T-helper 1 cell treated with Interleukin-12 subunit alpha and Interleukin-12 subunit beta and Interleukin-4 antibody, amounts not matched to agents 30 ng/mL and 1 ng/mL, for 36 hours (primary cell): ENCODE measurements around the gene HRH4. TPM values are rescaled to one million over a fixed set of nuclear protein-coding genes. Genes with fewer than 3 reads are reported as not detected.

ENCODE experiments used
- intact Hi-C: fragments of 100-400 bp; cut with micrococcal nuclease; formaldehyde crosslinking; loops from one replicate; pipeline ENCODE4 v1.15.1; 2024
- total RNA-seq: library from RNA; stranded (reverse); gene quantifications from 2 replicates; pipeline ENCODE4 v1.2.3, GENCODE V29; 2022

The HRH4 gene, protein sequence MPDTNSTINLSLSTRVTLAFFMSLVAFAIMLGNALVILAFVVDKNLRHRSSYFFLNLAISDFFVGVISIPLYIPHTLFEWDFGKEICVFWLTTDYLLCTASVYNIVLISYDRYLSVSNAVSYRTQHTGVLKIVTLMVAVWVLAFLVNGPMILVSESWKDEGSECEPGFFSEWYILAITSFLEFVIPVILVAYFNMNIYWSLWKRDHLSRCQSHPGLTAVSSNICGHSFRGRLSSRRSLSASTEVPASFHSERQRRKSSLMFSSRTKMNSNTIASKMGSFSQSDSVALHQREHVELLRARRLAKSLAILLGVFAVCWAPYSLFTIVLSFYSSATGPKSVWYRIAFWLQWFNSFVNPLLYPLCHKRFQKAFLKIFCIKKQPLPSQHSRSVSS
- 0.17 and 0.20 TPM in 2 replicates for total RNA-seq

DNA sequence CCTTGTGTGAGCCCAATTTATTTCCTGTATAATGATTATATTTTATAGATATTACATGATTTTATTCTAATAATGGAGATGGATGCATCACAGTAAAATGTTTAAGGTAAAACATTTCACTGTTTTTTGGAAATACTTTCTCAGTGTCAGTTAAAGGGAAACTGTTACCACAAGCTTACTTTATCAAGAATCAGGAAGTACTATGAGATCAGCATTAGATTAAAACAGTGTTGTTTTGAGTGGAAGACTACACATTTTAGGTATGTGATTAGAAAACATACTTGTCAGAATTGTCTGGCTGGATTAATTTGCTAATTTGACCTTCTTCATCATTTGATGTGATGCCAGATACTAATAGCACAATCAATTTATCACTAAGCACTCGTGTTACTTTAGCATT lies at the start of gene HRH4:
Gene HRH4, plus strand, starts transcription at position 250 of the 400 bp plus-strand sequence. Its CDS starts 92 bp downstream, at position 342.
- intact Hi-C loops, result no loop called here

DNA sequence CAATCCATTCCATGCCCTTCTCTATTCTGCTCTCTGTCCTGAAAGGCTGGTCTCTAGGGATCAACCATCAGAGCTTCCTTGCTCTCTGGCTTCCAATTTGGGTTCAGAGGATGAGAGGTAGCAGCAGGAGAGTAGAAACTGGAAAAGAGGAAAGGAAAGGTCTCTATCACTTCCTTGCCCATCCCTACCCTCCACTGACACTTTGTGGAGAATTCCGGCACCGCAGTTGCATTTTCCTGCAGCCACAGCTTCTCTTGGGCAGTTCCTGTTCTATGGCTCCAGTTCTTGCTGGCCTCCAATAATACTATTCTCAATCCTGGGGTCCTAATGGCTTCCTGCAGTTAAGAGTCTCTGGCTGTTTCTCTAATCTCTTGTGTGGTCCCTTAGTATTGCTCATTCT lies 47.3 kb upstream of the HRH4 start:
- intact Hi-C loops, result no loop called here

DNA sequence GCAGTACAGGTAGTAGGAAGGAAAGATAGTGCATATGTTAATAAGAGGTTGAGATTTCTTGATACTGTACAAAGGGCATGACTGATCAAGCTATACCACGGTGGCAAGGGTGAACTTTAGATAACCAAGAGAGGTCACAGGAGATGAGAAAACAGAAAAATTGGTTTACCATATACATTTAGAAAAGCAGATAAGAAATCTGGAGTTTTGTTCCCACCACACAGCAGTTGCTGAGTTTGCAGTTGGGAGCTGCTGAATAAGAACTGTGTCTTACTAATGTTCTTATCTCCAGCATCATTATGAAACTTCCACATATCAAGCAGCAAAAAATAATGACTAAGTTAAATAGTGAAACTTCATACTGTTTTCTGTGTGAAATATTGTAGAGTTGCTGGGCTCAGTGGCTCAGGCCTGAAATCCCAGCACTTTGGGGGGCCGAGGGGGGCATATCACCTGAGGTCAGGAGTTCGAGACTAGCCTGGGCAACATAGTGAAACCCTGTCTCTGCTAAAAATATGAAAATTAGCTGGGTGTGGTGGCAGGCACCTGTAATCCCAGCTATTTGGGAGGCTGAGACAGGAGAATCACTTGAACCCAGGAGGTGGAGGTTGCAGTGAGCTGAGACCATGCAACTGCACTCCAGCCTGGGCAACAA lies 46.0 kb upstream of the HRH4 start:
- intact Hi-C loops, result loop anchor here (2.0 kb wide), 1 partner anchor 18 kb away; the partner anchor contains the start of gene OSBPL1A

DNA sequence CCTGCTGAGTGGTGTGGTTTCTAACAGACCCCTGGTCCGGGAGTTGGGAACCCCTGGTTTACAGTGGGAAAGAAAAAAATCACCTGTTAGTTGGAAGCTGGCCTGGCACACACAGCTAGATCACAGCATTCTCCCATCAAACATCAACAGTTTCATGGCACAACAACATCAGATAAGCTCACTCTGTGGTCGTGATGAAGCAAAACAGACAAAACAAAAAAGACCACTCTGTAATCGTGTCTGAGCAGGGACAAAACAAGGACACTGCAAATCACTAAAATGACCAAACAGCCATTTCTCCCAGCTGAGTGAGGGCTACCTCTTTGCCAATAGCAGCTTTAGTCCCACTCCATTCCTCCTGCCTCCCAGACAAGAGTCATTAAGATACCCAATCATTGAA lies 43.0 kb upstream of the HRH4 start:
- intact Hi-C loops, result no loop called here

DNA sequence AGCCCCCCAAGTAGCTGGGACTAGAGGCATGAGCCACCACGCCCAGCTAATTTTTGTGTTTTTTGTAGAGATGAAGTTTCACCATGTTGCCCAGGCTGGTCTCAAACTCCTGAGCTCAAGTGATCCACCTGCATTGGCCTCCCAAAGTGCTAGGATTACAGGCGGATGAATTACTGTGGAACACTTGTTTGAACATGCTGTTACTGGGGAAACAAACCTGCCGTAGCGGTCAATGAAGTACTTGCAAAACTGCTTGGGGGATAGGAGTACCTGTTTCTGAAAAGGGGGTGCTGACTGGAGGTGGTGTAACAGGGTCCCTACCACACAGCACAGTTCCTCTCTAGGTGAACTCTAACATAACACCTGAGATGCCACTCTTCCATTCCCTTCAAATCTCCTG lies 39.9 kb upstream of the HRH4 start:
- intact Hi-C loops, result no loop called here

DNA sequence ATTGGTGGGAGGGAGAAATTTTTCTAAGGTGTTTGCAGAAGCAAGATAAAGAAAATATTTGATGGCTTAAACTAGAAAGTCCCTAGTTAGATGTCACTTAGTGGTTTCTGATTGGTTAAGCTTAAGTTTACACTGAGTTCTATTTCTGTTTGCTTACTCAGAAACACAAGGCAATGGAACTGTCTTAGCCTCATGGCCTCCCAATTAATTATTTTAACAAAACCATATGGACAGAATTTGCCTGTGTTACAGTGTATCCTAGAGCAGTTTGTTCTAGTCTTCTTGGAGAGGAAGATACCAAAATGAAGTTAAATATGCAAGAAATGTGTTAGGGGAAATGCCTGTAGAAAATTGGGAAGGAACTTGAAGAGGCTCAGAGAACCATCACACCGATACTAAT lies 38.6 kb upstream of the HRH4 start:
- intact Hi-C loops, result no loop called here

DNA sequence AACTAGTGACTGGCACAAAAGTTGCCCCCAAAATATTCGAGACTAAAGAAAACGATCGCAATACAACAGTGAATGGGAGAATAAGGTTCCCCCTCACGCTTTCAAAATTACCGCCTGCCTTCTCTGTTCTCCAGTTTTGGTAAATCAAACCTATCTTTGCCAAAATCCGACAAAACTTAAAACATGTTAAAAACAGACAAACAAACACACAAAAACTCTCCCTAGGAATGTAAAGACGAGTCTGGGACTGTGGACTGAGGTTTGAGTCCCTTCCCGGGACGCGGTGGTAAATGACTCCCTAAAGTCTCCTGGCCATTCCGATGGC lies 34.4 kb upstream of the HRH4 start:
- intact Hi-C loops, result no loop called here

DNA sequence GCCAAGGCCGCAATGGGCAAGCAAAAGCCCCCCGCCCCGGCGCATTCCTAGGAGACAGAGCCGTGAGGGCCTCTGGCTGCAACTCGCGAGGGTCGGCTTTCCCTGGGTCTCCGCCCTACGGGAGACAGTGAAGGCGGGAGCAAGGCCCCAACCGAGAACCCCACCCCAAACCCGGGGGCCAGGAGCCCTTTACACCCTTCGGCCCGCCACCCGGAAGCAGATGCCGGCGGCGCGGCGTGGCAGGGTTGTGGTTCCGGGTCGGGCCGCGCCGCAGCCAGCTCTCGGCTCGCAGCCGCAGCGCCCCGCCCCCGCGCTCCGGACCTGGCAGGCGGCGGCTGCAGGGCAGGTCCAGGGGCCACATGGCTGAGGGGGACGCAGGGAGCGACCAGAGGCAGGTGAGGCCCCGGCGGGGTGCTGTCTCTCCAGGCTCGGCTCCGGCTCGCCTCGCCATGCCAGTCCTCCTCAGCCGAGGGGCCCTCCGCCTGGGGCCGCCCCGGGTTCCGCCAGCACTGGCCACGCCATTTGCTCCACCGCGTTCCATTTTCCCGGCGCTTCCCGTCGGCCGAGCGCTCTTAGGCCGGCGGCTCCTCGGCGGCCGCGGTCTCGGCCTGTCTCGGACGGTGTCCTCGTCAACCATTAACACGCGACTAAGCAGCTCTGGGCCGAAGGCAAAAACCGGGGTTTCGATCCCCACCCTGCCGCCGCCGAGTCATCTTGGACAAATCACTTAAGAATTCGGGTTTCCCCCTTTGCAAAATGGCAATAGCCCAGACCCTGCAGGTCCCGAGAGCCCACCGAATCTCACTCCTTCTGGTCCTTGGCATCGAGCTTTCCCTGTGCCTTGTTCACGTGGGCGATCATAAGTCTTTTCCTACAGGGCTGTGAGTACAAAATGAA lies 33.8 kb upstream of the HRH4 start, which contains the start of gene IMPACT:
Gene IMPACT, plus strand, starts transcription at position 273 of the 897 bp plus-strand sequence. Its CDS starts 87 bp downstream, at position 360.
- intact Hi-C loops, result loop anchor here (1.0 kb wide), 1 partner anchor 29 kb away; the partner anchor contains the start of gene OSBPL1A

DNA sequence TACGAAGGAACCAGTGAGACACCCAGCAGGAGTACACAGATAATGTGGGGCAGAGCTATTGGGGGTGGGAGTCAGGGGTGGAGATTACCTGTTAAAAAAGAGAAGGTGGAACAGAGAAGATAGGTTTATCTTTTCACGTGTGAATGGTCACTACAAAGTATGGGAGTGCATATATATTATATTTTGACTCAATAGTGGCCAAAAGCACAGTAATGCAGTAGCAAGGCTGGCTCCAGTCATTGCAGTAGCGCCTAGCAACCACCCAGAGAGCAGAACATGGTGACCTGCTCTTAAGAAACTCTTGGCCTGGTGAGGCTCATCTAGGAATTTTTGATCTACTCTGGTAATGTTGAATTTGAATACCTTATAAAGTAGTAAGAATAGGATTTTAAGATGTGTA lies 33.0 kb upstream of the HRH4 start:
- intact Hi-C loops, result loop anchor here (1.0 kb wide), 1 partner anchor 30 kb away; the partner anchor contains the start of gene OSBPL1A

DNA sequence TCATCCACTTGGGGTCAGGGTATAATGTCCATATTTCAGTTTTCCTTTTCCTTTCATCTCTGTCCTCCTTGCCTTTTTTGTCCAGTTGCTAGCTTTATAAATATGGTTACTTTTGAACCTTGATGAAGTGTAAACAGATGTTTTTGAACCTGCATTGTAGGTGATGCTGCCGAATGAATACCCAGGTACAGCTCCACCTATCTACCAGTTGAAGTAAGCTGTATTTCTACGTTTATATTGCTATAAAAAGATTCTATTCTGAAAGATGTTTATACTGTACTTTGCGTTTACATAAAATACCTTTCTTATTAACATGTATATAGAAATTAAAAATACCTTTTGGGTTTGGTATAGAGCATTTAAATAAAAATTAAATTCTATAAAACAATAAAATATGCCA lies 31.7 kb upstream of the HRH4 start:
- intact Hi-C loops, result no loop called here

DNA sequence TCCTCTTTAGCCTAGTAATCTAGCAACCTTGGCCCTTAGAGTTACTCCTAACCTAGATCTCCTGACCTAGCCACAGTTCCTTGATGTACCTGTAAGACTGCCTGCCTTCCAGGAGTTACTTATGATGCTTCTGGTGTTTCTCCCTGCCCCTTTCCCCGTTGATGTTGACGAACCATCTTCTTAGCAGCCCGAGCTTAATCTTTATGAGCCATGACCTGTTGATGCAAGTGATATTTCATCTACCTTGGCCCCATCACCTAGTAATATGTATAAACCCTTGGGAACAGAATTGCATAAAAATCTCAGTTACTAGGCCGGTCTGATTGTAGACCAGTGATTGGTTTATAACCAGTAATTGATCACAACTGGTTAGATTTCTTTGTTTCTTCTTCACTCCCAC lies 31.2 kb upstream of the HRH4 start:
- intact Hi-C loops, result no loop called here

DNA sequence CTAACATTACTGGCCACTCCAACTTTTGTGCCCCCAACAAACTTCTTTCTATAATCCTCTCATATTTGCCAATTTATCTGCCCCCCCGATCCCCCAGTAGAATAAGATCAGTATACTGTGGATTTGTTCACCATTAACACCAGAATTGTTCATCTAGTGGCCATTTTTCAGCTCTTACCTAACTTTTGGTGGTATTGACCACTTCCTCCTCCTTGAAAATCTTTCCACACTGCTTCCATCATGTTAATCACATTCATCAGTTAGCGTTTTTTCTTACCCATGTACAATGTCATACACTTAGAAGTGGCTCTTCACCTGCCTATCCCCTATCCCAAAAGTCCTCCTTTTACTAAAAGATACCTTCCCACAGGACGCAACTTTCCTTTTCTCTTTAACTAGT lies 27.8 kb upstream of the HRH4 start:
- intact Hi-C loops, result no loop called here

DNA sequence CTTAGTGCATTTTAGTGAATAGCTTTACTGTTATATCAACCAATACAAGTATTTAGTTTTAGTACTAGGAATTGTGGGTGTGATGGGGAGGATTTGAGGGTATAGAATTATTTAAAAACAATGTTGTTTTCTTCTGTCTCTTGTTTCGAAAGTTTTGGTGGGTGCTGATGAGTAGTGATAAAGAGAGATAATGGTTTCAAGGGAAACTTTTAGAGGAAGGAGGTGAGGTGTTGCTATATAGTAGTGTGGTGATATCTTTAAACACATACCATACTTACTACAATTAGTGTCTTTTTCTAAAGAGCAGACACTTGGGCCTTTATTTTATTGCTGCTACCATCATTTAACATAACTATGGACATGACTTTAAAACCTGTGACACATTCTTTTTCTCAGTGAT lies 23.5 kb upstream of the HRH4 start:
- intact Hi-C loops, result no loop called here

DNA sequence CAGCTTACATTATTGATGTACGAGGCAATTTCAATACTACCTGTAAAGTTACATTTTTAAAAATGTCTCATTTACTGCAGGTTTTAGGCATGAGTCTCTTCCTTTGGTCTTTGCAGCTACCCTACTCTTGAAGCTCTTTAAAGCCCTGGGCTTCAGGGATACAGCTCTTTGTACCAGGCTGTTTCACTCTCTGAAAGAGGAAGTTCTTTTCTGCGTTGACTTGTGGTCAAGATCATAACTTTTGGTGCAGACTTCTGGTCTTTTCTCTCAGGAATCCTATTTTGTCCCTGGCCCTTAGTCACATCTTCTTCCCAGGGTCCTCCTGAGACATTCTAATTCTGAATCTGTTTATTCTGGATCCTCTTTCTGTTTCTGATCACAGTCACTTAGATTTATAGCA lies 16.6 kb upstream of the HRH4 start:
- intact Hi-C loops, result no loop called here

DNA sequence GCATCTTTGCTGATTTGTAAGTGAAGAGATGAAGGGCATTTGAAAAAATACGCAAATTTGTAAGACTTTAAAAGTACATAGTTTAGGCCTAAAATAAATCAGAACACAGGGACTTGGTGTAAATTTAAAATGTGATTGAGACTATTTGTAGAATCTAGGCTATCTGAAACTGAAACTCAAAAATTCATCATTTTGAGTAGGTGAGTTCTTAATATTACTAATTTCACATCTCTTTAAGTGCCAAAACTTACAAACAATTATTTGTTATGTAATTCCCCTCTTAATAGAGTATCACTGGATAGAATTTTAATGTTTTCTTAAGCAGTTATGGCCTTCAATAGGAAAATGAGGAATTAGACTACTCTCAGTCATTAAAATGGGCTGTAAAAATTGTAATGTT lies 14.0 kb upstream of the HRH4 start:
- intact Hi-C loops, result no loop called here

DNA sequence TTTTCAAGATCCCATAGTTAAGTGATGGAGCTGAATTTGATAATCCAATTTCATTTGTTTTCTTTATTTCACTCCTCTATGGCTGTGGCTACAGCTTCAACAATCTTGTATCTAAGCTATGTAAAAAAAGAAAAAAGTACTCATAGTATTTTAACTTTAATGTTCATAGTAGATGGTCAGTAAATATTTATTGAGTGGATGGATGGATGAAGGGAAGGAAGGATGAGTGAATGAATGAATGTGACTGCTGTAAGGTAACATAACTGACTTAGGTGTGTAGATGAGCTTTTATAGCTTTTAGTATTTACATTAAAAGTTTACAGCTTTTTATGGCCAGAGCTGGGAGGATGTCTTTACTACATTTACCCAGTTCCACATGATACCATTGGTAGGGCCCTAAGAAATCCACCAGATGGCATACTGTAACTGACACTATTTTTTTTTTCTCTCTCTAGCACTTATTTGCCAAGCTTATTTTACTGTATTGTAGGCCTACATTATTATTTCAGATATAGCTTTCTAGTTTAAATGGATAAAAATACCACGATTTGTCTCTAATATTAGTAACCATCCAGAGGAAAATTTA lies 13.4 kb upstream of the HRH4 start:
- intact Hi-C loops, result loop anchor here (1.0 kb wide), 1 partner anchor 42 kb away; no protein-coding TSS in a partner anchor

DNA sequence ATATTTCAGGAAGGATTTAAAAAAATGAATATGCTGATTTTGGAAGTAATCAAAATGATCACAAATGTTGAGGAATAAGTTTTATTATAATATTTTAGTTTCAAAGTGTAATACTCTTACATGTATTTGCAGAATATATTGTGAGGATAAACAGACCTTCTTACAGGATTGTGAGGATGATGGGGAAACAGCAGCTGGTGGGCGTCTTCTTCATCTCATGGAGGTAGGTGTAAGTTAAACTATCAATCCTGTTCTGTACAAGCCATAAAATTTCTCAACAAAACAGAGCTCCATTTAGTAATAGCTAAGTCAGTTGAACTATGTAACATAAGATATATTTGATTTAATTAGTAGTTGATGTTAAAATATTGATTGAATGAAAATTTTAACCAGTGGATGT lies 12.5 kb upstream of the HRH4 start:
- intact Hi-C loops, result loop anchor here (1.0 kb wide), 1 partner anchor 41 kb away; no protein-coding TSS in a partner anchor

DNA sequence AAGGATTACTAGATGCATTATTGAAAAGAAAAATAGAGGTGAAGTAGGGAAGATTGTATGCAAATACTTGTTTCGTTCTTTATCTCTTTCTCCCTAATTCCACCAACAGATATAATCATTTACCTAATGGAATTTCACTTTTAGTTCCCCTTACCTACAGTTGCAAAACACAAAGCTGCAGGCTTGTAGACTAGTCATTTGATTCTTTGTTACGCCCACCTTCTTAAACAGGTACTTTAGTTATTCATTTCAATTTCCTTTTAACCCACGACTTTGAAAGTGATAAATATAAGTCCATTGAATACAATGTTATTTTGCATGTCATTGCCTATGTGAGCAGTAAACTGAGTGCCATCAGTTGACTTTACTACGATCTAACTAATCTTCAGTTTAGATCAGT lies 3.9 kb upstream of the HRH4 start:
- intact Hi-C loops, result loop anchor here (5.0 kb wide), 1 partner anchor 769 kb away; the partner anchor contains the start of gene LAMA3

DNA sequence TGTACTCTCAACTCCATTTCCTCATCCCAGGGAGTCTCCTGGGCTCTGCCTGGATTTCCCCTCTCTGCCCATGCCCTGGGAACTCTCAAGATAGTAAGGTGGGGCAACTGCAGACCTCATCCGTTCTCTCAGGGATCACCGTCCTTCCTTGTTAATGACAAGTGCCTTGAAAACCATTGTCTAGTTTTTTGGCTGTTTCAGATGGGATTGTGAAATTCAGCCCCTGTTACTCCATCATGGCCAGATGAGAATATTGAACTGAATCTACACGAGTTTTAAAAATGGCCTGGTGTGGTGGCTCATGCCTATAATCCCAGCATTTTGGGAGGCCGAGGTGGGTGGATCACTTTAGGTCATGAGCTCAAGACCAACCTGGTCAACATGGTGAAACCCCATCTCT lies 665 bp upstream of the HRH4 start:
- intact Hi-C loops, result loop anchor here (5.0 kb wide), 1 partner anchor 772 kb away; the partner anchor contains the start of gene LAMA3

DNA sequence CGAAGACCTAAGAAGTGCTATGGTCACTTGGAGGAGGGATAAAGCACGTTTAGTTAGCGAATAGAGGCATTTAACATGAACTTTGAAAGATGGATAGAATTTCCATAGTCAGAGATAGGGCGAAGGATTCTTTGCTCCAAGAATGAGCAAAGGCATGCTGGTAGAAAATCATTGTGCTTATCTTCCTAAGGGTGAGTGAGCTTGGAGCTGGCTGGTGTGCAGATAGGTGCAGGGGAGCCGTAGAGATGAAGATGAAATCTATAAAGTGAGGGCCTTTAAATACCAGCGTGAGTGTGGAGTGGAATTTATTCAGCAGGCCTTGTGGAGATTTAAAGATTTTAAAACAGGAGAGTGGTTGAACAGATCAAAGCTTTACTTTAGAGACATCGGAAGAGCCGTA lies 1.6 kb downstream of the HRH4 start:
- intact Hi-C loops, result no loop called here
